Neural crest cell (in vitro differentiated cells): ENCODE data around the gene PPP6R3. TPM values are rescaled to one million over a fixed set of nuclear protein-coding genes. Genes with fewer than 3 reads are reported as not detected.

Source experiments
- DNase-seq: peaks from one replicate; pipeline ENCODE4 v3.0.0; 2021; ENCODE audit warnings: low read depth, mixed read lengths, low spot score
- H3K27ac Mint-ChIP-seq: one replicate; pipeline ENCODE4 v1.8.0; 2021; ENCODE audit warnings: mild to moderate bottlenecking, mixed read lengths; ENCODE audit not compliant: unreplicated experiment
- H3K27me3 Mint-ChIP-seq: 2 replicates; pipeline ENCODE4 v1.8.0; 2021; ENCODE audit warnings: low read depth, mild to moderate bottlenecking, mixed read lengths
- H3K36me3 Mint-ChIP-seq: 2 replicates; pipeline ENCODE4 v1.8.0; 2021; ENCODE audit warnings: low read depth, mild to moderate bottlenecking, mixed read lengths
- H3K4me1 Mint-ChIP-seq: 2 replicates; pipeline ENCODE4 v1.8.0; 2021; ENCODE audit warnings: mixed read lengths
- H3K4me3 Mint-ChIP-seq: one replicate; pipeline ENCODE4 v1.8.0; 2021; ENCODE audit warnings: mild to moderate bottlenecking, mixed read lengths
- H3K9me3 Mint-ChIP-seq: 2 replicates; pipeline ENCODE4 v1.8.0; 2021; ENCODE audit warnings: mixed read lengths
- CTCF ChIP-seq: fragments of 200-600 bp; sonication (generic); conservative IDR thresholded peaks from 2 replicates; pipeline ENCODE4 v1.5.0; 2021; ENCODE audit warnings: antibody characterized with exemption, mild to moderate bottlenecking
- total RNA-seq: library from RNA; stranded (reverse); gene quantifications from 2 replicates; pipeline ENCODE4 v1.2.1, GENCODE V29; 2021

PPP6R3 gene
- total RNA-seq, 1 donor from 2014 or later: 111 TPM

GRCh38 chr11:68593441-68593840 lies 132.9 kb downstream of the PPP6R3 start:
- H3K9me3 Mint-ChIP-seq: no peaks in the 10 kb centered on the region
- TF ChIP-seq CTCF: no peak
- no peaks in the 10 kb centered on the region for H3K27me3 Mint-ChIP-seq
- no peak overlapping the region for H3K4me3 Mint-ChIP-seq
- H3K4me1 Mint-ChIP-seq: no peaks in the 10 kb centered on the region
- no peak for DNase-seq
- H3K36me3 Mint-ChIP-seq: peaks cover 21% of the 10 kb centered on the region
- no peak overlapping the region for H3K27ac Mint-ChIP-seq

GRCh38 chr11:68594123-68594522 lies 133.6 kb downstream of the PPP6R3 start:
- Mint-ChIP-seq H3K9me3 (no peaks in the 10 kb centered on the region), H3K27me3 (no peaks in the 10 kb centered on the region), H3K4me3 (no peak overlapping the region), H3K27ac (no peak overlapping the region), H3K4me1 (no peaks in the 10 kb centered on the region), H3K36me3 (peaks cover 22% of the 10 kb centered on the region)
- no peak for TF ChIP-seq CTCF
- DNase-seq: no peak

GRCh38 chr11:68596231-68596630 lies 135.7 kb downstream of the PPP6R3 start:
- H3K36me3 Mint-ChIP-seq: peaks cover 25% of the 10 kb centered on the region
- H3K4me1 Mint-ChIP-seq: no peaks in the 10 kb centered on the region
- H3K27ac Mint-ChIP-seq: peak overlapping the region; percentile 81
- H3K27me3 Mint-ChIP-seq: no peaks in the 10 kb centered on the region
- no peak overlapping the region for H3K4me3 Mint-ChIP-seq
- no peak for TF ChIP-seq CTCF
- no peaks in the 10 kb centered on the region for H3K9me3 Mint-ChIP-seq
- DNase-seq: no peak

GRCh38 chr11:68598816-68599653 lies 138.5 kb downstream of the PPP6R3 start:
- Mint-ChIP-seq H3K27ac (no peak overlapping the region), H3K4me3 (no peak overlapping the region), H3K27me3 (no peaks in the 10 kb centered on the region), H3K9me3 (no peaks in the 10 kb centered on the region), H3K4me1 (no peaks in the 10 kb centered on the region), H3K36me3 (peaks cover 37% of the 10 kb centered on the region)
- no peak for DNase-seq
- TF ChIP-seq CTCF: no peak

- peaks cover 46% of the 10 kb centered on the region for H3K36me3 Mint-ChIP-seq
- H3K27ac Mint-ChIP-seq: no peak overlapping the region
- no peaks in the 10 kb centered on the region for H3K9me3 Mint-ChIP-seq
- no peak overlapping the region for H3K4me3 Mint-ChIP-seq
- no peaks in the 10 kb centered on the region for H3K4me1 Mint-ChIP-seq
- TF ChIP-seq CTCF: no peak
- no peak for DNase-seq
- H3K27me3 Mint-ChIP-seq: no peaks in the 10 kb centered on the region
Observed at GRCh38 chr11:68601147-68601546, 140.6 kb downstream of the PPP6R3 start.
